Urinary bladder (tissue), 4 donors: Measurements from ENCODE around the gene STAG1. TPM values are rescaled to one million over a fixed set of nuclear protein-coding genes. Genes with fewer than 3 reads are reported as not detected.
A peak's percentile ranks its signal among the peaks of the same experiment; 100 is the strongest.
"Not testable (repeated sequence)": the region's sequence is repeated elsewhere in the genome, so short reads cannot be mapped to it uniquely, and the experiment has no call there.

ENCODE experiments used
- DNase-seq: peaks from one replicate; pipeline ENCODE4 v3.0.0-alpha.2; 2015; ENCODE audit errors: extremely low spot score
- H3K27ac ChIP-seq: one replicate; pipeline ENCODE4 v1.5.1; 2013; ENCODE audit warnings: low read depth, mild to moderate bottlenecking, moderate library complexity
- H3K36me3 ChIP-seq: one replicate; pipeline ENCODE4 v1.6.1; 2013; ENCODE audit warnings: mild to moderate bottlenecking, moderate library complexity; ENCODE audit not compliant: insufficient read depth
- H3K4me1 ChIP-seq: one replicate; pipeline ENCODE4 v1.6.1; 2013; ENCODE audit warnings: mild to moderate bottlenecking, moderate library complexity; ENCODE audit not compliant: insufficient read depth
- H3K4me3 ChIP-seq: one replicate; pipeline ENCODE4 v1.5.1; 2013; ENCODE audit warnings: low read depth, low read length
- WGBS: extraction: QIAGEN DNeasy Blood & Tissue Kit; methylation state at CpG from one replicate; pipeline ENCODE4 v1.1.7; 2013; 5-methylcytosine and 5-hydroxymethylcytosine counted together
- polyA plus RNA-seq: library from polyadenylated mRNA; stranded (reverse); fragments of 200-250 nt; gene quantifications from one replicate; pipeline ENCODE4 v1.2.3, GENCODE V29; 2013
- total RNA-seq: library from RNA; depleted of rRNA; stranded (reverse); fragments of >200 nt; gene quantifications from one replicate; pipeline ENCODE4 v1.2.3, GENCODE V29; 2014
- donor health status: healthy with polysubstance abuse.
- donor health status: healthy.

STAG1 gene
- total and polyA plus RNA-seq, 2 donors: 19.3 to 130 TPM

- peak; percentile 93 for DNase-seq
- H3K36me3 ChIP-seq: no peaks in the 10 kb centered on the region
- H3K27ac ChIP-seq: peak overlapping the region; percentile 94
- WGBS: under 1% methylated on average over 73 of the region's 73 CpGs
- H3K4me1 ChIP-seq: no peaks in the 10 kb centered on the region
- peak overlapping the region; percentile 46 for H3K4me3 ChIP-seq
Observed at GRCh38 chr3:136752422-136753325, 496 bp upstream of the STAG1 start.

GRCh38 chr3:136751316-136752171, 634 bp downstream of the STAG1 start:
- H3K4me3 ChIP-seq: peak overlapping the region; percentile 99
- WGBS: under 1% methylated on average over 95 of the region's 97 CpGs
- no peaks in the 10 kb centered on the region for H3K36me3 ChIP-seq
- H3K27ac ChIP-seq: peak overlapping the region; percentile 99
- DNase-seq: peak; percentile 79
- no peaks in the 10 kb centered on the region for H3K4me1 ChIP-seq

GRCh38 chr3:136750897-136751315, 1.3 kb downstream of the STAG1 start:
- DNase-seq: no peak
- under 1% methylated on average over 9 of the region's 9 CpGs for WGBS
- no peaks in the 10 kb centered on the region for H3K36me3 ChIP-seq
- H3K4me1 ChIP-seq: no peaks in the 10 kb centered on the region
- H3K4me3 ChIP-seq: peak overlapping the region; percentile 99
- H3K27ac ChIP-seq: peak overlapping the region; percentile 92

GRCh38 chr3:136750209-136750896, 1.8 kb downstream of the STAG1 start:
- no peak overlapping the region for H3K27ac ChIP-seq
- no peaks in the 10 kb centered on the region for H3K4me1 ChIP-seq
- WGBS: 6% methylated on average over 8 of the region's 8 CpGs
- no peak overlapping the region for H3K4me3 ChIP-seq
- no peak for DNase-seq
- no peaks in the 10 kb centered on the region for H3K36me3 ChIP-seq

GRCh38 chr3:136749602-136750001, 2.6 kb downstream of the STAG1 start:
- 71% methylated on average over 6 of the region's 6 CpGs for WGBS
- H3K27ac ChIP-seq, H3K4me3 ChIP-seq, DNase-seq, H3K36me3 ChIP-seq, H3K4me1 ChIP-seq: not testable (repeated sequence)

GRCh38 chr3:136749091-136749490, 3.1 kb downstream of the STAG1 start:
- 75% methylated on average over 4 of the region's 4 CpGs for WGBS
- no peak overlapping the region for H3K4me3 ChIP-seq
- no peaks in the 10 kb centered on the region for H3K4me1 ChIP-seq
- no peak overlapping the region for H3K27ac ChIP-seq
- no peak for DNase-seq
- H3K36me3 ChIP-seq: no peaks in the 10 kb centered on the region

- Histone ChIP-seq H3K4me3 (no peak overlapping the region), H3K36me3 (no peaks in the 10 kb centered on the region), H3K27ac (no peak overlapping the region), H3K4me1 (no peaks in the 10 kb centered on the region)
- DNase-seq: no peak
Observed at GRCh38 chr3:136745916-136746315, 6.3 kb downstream of the STAG1 start.

- Histone ChIP-seq H3K4me1 (no peaks in the 10 kb centered on the region), H3K27ac (no peak overlapping the region), H3K36me3 (no peaks in the 10 kb centered on the region), H3K4me3 (no peak overlapping the region)
- DNase-seq: no peak
- WGBS: 96% methylated on average over 2 of the region's 2 CpGs
Observed at GRCh38 chr3:136741063-136741462, 11.1 kb downstream of the STAG1 start.

GRCh38 chr3:136740351-136740958, 11.7 kb downstream of the STAG1 start:
- H3K4me3 ChIP-seq: no peak overlapping the region
- no peaks in the 10 kb centered on the region for H3K4me1 ChIP-seq
- 90% methylated on average over 7 of the region's 7 CpGs for WGBS
- H3K27ac ChIP-seq: no peak overlapping the region
- no peak for DNase-seq
- H3K36me3 ChIP-seq: no peaks in the 10 kb centered on the region

- not testable (repeated sequence) for H3K27ac ChIP-seq, DNase-seq, H3K4me3 ChIP-seq, H3K4me1 ChIP-seq, H3K36me3 ChIP-seq
- whole genome bisulfite sequencing: 89% methylated on average over 8 of the region's 8 CpGs
Observed at GRCh38 chr3:136736950-136737349, 15.2 kb downstream of the STAG1 start.

GRCh38 chr3:136735103-136735502, 17.1 kb downstream of the STAG1 start:
- 95% methylated on average over 3 of the region's 3 CpGs for WGBS
- no peaks in the 10 kb centered on the region for H3K36me3 ChIP-seq
- H3K4me3 ChIP-seq: no peak overlapping the region
- H3K4me1 ChIP-seq: no peaks in the 10 kb centered on the region
- no peak for DNase-seq
- H3K27ac ChIP-seq: no peak overlapping the region

GRCh38 chr3:136734382-136735070, 17.7 kb downstream of the STAG1 start:
- H3K4me3 ChIP-seq: no peak overlapping the region
- no peaks in the 10 kb centered on the region for H3K4me1 ChIP-seq
- WGBS: 63% methylated on average over 3 of the region's 3 CpGs
- no peak overlapping the region for H3K27ac ChIP-seq
- DNase-seq: no peak
- H3K36me3 ChIP-seq: no peaks in the 10 kb centered on the region
